ENCODE results near the gene PDZRN4.

DNA sequence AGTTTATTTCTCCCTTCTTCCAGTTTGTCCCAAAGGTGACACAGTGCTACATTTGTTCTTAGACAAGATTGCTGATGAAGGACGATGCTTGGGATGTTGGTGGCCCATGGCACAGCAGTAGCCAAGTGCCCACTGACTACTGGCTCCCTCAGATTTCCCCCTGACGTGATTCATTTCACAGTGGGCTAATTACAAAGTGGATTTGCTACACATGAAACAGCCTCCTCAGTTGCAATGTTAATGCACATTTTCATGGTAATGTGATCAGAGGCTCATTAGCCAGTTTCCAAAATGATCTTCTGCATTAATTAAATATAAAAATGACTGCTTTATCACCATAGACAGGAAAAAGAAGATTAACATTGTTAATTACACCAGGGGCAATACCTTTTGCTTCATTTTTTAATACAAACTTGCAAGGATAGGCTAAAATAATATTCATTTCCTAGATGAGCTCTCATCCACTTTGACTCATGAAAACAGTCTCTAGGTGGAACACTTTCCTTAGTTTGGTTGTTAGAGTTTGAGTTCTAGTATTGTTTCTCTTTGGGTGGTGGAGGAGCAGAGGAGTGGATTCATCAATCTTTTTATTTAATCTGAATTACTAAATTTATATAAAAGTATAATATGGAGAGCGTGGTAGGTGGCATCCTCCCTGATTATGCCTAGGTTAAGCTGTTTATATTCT lies 250.9 kb downstream of the PDZRN4 start:
- no peak for TF ChIP-seq CTCF (conservative IDR thresholded peaks at IDR 0.05; ENCODE audit: low read depth, low read length)
- TF ChIP-seq POLR2A (IDR thresholded peaks at IDR 0.05; ENCODE audit: low read depth, low read length), result no peak
- no peak for TF ChIP-seq ELK1 (IDR thresholded peaks at IDR 0.05; ENCODE audit: borderline replicate concordance, low read depth, low read length)
- no peak for TF ChIP-seq SMC3 (IDR thresholded peaks at IDR 0.05; ENCODE audit: low read depth, low read length)
- no peak for TF ChIP-seq CEBPB (IDR thresholded peaks at IDR 0.05; ENCODE audit: low read depth, low read length)
- no peak for TF ChIP-seq NFE2L2 (IDR thresholded peaks at IDR 0.05; ENCODE audit: low read depth, low read length)
- TF ChIP-seq MXI1 (IDR thresholded peaks at IDR 0.05; ENCODE audit: borderline replicate concordance, low read depth, low read length), result no peak

All from IMR-90 (cell line).